Fibroblast of pulmonary artery (primary cell): ENCODE results near the gene HPS1.
A peak's percentile ranks its signal among the peaks of the same experiment; 100 is the strongest.

Experiments
- DNase-seq: peaks from one replicate; pipeline ENCODE4 v3.0.0-alpha.2; 2010; ENCODE audit warnings: low read depth
- H3K4me3 ChIP-seq: replicated peaks from 2 replicates; pipeline ENCODE4 v1.5.1; 2011; ENCODE audit warnings: low read depth, mild to moderate bottlenecking, control low read depth, low read length, moderate library complexity
- TF ChIP-seq, protein P1 (sequence below): IDR thresholded peaks from 2 replicates; pipeline ENCODE4 v1.5.1; 2011; ENCODE audit warnings: mild to moderate bottlenecking, control low read depth, low read length, inconsistent platforms; ENCODE audit errors: missing control alignments

Gene HPS1

GRCh38 chr10:98419469-98420261, 27.1 kb downstream of the HPS1 start:
- TF ChIP-seq, protein P1, sequence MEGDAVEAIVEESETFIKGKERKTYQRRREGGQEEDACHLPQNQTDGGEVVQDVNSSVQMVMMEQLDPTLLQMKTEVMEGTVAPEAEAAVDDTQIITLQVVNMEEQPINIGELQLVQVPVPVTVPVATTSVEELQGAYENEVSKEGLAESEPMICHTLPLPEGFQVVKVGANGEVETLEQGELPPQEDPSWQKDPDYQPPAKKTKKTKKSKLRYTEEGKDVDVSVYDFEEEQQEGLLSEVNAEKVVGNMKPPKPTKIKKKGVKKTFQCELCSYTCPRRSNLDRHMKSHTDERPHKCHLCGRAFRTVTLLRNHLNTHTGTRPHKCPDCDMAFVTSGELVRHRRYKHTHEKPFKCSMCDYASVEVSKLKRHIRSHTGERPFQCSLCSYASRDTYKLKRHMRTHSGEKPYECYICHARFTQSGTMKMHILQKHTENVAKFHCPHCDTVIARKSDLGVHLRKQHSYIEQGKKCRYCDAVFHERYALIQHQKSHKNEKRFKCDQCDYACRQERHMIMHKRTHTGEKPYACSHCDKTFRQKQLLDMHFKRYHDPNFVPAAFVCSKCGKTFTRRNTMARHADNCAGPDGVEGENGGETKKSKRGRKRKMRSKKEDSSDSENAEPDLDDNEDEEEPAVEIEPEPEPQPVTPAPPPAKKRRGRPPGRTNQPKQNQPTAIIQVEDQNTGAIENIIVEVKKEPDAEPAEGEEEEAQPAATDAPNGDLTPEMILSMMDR: no peak
- no peak overlapping the region for H3K4me3 ChIP-seq
- DNase-seq: no peak

GRCh38 chr10:98418665-98419468, 27.9 kb downstream of the HPS1 start:
- H3K4me3 ChIP-seq: no peak overlapping the region
- TF ChIP-seq, protein P1: no peak
- DNase-seq: no peak

GRCh38 chr10:98417973-98418664, 28.6 kb downstream of the HPS1 start:
- no peak for DNase-seq
- TF ChIP-seq, protein P1: no peak
- H3K4me3 ChIP-seq: no peak overlapping the region

- TF ChIP-seq, protein P1: no peak
- no peak for DNase-seq
- H3K4me3 ChIP-seq: no peak overlapping the region
Observed at GRCh38 chr10:98417481-98417959, 29.2 kb downstream of the HPS1 start.

- TF ChIP-seq, protein P1: no peak
- no peak for DNase-seq
- H3K4me3 ChIP-seq: no peak overlapping the region
Observed at GRCh38 chr10:98416606-98417388, 29.9 kb downstream of the HPS1 start.

- TF ChIP-seq, protein P1: no peak
- H3K4me3 ChIP-seq: no peak overlapping the region
- peak; percentile 12 for DNase-seq
Observed at GRCh38 chr10:98415731-98416119, 31.0 kb downstream of the HPS1 start.
